ENCODE data around the gene SLIT3.

DNA sequence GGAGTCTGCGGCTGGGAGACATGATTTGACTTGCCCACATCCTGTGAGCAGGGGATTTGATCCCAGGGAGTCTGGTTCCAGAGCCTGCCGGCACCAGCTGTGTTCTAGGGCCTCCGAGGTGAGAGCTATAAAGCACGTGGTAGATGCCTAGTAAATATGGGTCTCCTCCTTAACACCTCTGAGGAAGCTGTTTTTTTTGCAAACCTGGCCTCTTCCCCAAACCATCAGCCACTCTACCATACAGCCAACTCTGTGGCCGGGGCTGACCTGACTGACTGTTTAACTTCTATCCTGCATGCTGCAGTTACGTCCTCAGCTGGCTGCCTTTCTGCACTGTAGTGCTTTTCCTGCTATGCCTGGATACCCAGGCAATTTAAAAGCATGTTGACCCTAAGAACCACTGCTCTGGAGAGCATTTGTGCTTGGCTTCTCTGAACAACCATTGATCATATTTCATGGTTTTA, 220.5 kb downstream of the SLIT3 start:
- TF ChIP-seq, protein P1, sequence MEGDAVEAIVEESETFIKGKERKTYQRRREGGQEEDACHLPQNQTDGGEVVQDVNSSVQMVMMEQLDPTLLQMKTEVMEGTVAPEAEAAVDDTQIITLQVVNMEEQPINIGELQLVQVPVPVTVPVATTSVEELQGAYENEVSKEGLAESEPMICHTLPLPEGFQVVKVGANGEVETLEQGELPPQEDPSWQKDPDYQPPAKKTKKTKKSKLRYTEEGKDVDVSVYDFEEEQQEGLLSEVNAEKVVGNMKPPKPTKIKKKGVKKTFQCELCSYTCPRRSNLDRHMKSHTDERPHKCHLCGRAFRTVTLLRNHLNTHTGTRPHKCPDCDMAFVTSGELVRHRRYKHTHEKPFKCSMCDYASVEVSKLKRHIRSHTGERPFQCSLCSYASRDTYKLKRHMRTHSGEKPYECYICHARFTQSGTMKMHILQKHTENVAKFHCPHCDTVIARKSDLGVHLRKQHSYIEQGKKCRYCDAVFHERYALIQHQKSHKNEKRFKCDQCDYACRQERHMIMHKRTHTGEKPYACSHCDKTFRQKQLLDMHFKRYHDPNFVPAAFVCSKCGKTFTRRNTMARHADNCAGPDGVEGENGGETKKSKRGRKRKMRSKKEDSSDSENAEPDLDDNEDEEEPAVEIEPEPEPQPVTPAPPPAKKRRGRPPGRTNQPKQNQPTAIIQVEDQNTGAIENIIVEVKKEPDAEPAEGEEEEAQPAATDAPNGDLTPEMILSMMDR (IDR thresholded peaks at IDR 0.05; ENCODE audit: extremely low read depth in 1 of 2, insufficient read depth in 1 of 2, low read depth in 1 of 2, low read length in 2 of 2), result no peak
- no peak for TF ChIP-seq EZH2 (IDR thresholded peaks at IDR 0.05; ENCODE audit: borderline replicate concordance, low read depth, low read length, severe bottlenecking)
- no peak for TF ChIP-seq POLR2AphosphoS5 (IDR thresholded peaks at IDR 0.05; ENCODE audit: insufficient read depth, low read depth, low read length)
- no peak for TF ChIP-seq MYC (IDR thresholded peaks at IDR 0.05; ENCODE audit: low read depth, low read length)
- no peak for TF ChIP-seq FOS (IDR thresholded peaks at IDR 0.05; ENCODE audit: borderline replicate concordance, insufficient read depth, low read length)
- no peak for TF ChIP-seq POLR2A (IDR thresholded peaks at IDR 0.05; ENCODE audit: low read depth, low read length)
